Esophagus squamous epithelium (tissue), 4 donors: ENCODE measurements around the gene DYRK1B.

Experiments used
- POLR2A ChIP-seq, 4 donors: fragments of 450-650 bp; IDR thresholded peaks; one replicate each; pipeline ENCODE4 v1.6.1; 2017; ENCODE audit warnings: antibody characterized with exemption in 4 of 4, mild to moderate bottlenecking in 4 of 4, moderate library complexity in 3 of 4
- TF ChIP-seq, protein P1 (sequence below), 6 experiments: fragments of 450-650 bp in 4 of 6; fragments of 200-600 bp in 2 of 6; sonication (generic) in 2 of 6; IDR thresholded peaks; one replicate each; pipeline ENCODE4 v1.5.1; 2016 to 2019; ENCODE audit warnings: antibody characterized with exemption in 6 of 6, mild to moderate bottlenecking in 4 of 6, moderate library complexity in 4 of 6

DNA sequence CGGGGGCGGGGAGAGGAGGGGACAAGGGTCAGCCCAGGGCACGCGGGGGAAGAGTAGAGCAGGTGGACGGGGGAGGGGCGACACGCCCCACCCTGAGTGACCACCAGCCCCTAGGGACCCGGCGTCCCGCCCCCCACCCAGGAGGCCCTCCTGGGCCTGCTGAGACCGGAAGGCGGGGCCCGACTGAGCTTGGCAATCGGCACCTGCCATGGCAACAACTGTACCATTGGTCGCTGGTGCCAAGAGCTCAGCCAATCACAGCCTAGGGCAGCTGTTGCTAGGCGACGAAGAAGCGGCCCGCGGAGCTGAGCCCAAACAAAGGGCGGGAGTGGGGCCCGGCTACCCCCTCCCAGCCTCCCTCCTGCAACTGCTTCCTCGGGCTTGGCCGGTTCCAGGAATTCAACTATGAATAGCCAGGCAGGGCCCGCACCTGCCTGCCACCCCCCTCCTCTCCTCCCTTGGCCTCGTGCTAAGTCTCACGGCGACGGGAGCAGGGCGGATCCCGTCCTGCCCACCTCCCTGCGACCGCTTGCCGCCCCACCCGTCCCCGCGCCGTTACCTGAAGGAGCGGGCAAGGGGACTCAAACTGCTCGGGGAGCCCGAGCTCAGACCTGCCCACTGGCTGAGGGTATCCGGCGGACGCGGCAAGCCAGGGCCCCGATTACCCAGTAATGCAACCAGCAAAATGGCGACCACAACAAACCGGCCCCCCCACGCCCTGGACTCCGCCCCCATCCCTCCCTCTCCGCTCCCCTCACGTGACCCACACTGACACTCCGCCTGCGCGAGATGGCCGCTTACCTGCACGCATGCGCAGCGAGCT lies at the start of gene DYRK1B:
- TF ChIP-seq, protein P1, sequence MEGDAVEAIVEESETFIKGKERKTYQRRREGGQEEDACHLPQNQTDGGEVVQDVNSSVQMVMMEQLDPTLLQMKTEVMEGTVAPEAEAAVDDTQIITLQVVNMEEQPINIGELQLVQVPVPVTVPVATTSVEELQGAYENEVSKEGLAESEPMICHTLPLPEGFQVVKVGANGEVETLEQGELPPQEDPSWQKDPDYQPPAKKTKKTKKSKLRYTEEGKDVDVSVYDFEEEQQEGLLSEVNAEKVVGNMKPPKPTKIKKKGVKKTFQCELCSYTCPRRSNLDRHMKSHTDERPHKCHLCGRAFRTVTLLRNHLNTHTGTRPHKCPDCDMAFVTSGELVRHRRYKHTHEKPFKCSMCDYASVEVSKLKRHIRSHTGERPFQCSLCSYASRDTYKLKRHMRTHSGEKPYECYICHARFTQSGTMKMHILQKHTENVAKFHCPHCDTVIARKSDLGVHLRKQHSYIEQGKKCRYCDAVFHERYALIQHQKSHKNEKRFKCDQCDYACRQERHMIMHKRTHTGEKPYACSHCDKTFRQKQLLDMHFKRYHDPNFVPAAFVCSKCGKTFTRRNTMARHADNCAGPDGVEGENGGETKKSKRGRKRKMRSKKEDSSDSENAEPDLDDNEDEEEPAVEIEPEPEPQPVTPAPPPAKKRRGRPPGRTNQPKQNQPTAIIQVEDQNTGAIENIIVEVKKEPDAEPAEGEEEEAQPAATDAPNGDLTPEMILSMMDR (IDR thresholded peaks at IDR 0.05), result no peak
- TF ChIP-seq POLR2A (IDR thresholded peaks at IDR 0.05), result peak in 1 of 4 donors; percentile 21
